ENCODE measurements around the gene LSM11. TPM values are rescaled to one million over a fixed set of nuclear protein-coding genes. Genes with fewer than 3 reads are reported as not detected.
A peak's percentile ranks its signal among the peaks of the same experiment; 100 is the strongest.

Gene LSM11
- total RNA-seq, 2 donors from 2014 or later = 4.1 to 8.1 TPM

DNA sequence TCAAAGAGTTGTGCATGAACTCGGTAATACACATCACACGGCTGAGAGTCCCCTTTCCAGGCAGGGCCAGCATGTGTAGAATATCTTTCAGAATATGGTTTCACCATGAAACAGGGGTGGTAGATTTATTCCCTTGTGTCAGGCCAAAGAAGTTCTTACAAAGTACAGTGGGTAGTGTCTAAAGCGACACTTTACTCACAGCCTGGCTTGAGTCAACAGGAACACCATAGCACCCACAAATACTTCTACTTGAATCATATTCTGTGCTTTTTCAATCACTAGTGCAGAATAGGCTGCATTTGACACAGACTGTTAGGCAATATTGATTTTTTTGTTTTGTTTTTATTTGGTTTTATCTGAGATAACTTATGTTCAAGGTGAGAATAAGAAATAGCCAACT lies 12.6 kb downstream of the LSM11 start:
- Histone ChIP-seq H3K4me1 (replicated peaks) (no peaks in the 10 kb centered on the region), H3K4me3 (no peak overlapping the region)
- intact Hi-C loops (cut with DNase I) = no loop called here

DNA sequence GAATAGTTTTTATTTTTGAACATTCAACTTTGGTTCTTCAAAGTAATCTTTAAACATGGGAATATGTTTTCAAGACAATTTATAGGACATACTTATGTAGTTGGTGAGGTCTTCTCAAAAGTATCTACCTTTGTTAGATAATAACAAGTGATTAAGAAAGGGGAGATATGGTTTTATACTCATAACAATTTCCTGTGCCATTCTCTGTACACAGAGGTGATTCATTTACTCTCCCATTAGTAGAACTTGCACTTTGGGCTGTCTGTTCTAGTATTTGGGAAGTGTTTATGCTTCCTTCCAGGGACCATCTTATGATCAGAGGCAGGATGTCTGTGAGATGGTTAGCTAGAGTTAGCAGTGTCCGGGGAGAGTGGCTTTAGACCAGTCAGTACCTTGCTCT lies 15.2 kb downstream of the LSM11 start:
- intact Hi-C loops (cut with DNase I) = no loop called here
- no peaks in the 10 kb centered on the region for H3K4me1 ChIP-seq (replicated peaks)
- H3K27ac ChIP-seq = no peak overlapping the region
- H3K36me3 ChIP-seq = no peaks in the 10 kb centered on the region
- TF ChIP-seq, protein P1, sequence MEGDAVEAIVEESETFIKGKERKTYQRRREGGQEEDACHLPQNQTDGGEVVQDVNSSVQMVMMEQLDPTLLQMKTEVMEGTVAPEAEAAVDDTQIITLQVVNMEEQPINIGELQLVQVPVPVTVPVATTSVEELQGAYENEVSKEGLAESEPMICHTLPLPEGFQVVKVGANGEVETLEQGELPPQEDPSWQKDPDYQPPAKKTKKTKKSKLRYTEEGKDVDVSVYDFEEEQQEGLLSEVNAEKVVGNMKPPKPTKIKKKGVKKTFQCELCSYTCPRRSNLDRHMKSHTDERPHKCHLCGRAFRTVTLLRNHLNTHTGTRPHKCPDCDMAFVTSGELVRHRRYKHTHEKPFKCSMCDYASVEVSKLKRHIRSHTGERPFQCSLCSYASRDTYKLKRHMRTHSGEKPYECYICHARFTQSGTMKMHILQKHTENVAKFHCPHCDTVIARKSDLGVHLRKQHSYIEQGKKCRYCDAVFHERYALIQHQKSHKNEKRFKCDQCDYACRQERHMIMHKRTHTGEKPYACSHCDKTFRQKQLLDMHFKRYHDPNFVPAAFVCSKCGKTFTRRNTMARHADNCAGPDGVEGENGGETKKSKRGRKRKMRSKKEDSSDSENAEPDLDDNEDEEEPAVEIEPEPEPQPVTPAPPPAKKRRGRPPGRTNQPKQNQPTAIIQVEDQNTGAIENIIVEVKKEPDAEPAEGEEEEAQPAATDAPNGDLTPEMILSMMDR (IDR thresholded peaks at IDR 0.05) = no peak
- no peak for TF ChIP-seq POLR2AphosphoS5 (IDR thresholded peaks at IDR 0.05)
- TF ChIP-seq POLR2A (IDR thresholded peaks at IDR 0.05) = no peak
- no peak for DNase-seq (ENCODE audit: low spot score)
- H3K9me3 ChIP-seq = no peaks in the 10 kb centered on the region
- WGBS = 83% methylated on average over 1 of the region's 1 CpG
- H3K27me3 ChIP-seq (replicated peaks; ENCODE audit: insufficient read depth) = no peaks in the 10 kb centered on the region
- H3K4me3 ChIP-seq = no peak overlapping the region

More for the DNA sequence above, 12.6 kb downstream of the LSM11 start:
- Histone ChIP-seq H3K27me3 (replicated peaks; ENCODE audit: insufficient read depth) (no peaks in the 10 kb centered on the region), H3K27ac (no peak overlapping the region), H3K9me3 (no peaks in the 10 kb centered on the region), H3K36me3 (no peaks in the 10 kb centered on the region)
- no peak for DNase-seq (ENCODE audit: low spot score)
- 93% methylated on average over 3 of the region's 3 CpGs for whole genome bisulfite sequencing
- TF ChIP-seq, protein P1 (IDR thresholded peaks at IDR 0.05) = no peak
- TF ChIP-seq POLR2AphosphoS5 (IDR thresholded peaks at IDR 0.05) (no peak), POLR2A (IDR thresholded peaks at IDR 0.05) (no peak)

DNA sequence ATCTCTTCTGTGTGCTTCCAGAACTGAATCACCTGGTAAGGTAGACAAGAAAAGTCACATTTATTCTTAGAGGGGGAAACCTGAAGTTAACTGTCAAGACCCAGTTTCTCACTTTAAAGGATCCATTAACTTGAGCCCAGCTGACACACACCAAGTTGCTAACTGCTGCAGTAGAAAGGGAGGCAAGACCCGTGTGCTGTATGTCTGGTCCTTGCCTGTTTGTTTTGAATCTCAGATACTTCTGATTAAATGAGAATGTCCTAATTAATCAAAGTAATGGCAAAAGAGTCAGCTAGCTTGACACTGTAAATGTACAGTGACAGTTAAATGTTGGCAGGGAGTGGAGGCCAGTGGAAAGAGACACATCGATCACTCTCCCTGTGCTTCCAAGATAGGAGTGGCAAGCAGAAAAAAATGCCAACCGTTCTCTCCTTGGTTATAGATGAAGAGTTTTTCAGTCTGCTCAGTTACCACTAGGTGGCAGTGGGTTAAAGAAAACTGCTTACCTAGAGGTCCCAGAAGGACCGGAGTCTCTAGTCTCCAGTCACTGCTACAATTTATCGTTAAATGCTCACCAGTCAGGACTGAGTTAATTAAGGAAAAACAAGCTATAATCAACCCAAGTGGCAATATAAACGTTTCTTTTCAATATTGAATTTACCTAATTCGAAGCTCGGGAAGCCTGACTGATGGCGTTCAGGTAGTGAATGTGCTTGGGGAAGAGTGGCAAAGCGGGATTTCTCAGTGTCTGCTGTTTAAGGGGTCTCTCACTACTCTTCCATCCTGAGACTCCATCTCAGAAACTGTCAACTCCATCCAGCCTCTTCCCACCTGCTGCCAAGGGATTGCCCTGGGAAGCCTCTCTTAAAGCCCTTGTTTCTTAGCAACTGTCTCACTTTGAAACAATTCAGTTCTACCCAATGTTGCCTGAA lies 18.4 kb downstream of the LSM11 start:
- intact Hi-C loops (cut with DNase I) = loop anchor here (10.0 kb wide), 1 partner anchor 1373 kb away; no protein-coding TSS in a partner anchor
- Histone ChIP-seq H3K4me1 (replicated peaks) (no peaks in the 10 kb centered on the region), H3K9me3 (no peaks in the 10 kb centered on the region), H3K27me3 (replicated peaks; ENCODE audit: insufficient read depth) (no peaks in the 10 kb centered on the region), H3K27ac (no peak overlapping the region), H3K4me3 (no peak overlapping the region), H3K36me3 (no peaks in the 10 kb centered on the region)
- peak; percentile 36 for DNase-seq (ENCODE audit: low spot score)
- 30% methylated on average over 10 of the region's 10 CpGs for WGBS
- TF ChIP-seq, protein P1 (IDR thresholded peaks at IDR 0.05) = peak; percentile 47 to 76 (median 66)
- TF ChIP-seq POLR2A (IDR thresholded peaks at IDR 0.05) = no peak

DNA sequence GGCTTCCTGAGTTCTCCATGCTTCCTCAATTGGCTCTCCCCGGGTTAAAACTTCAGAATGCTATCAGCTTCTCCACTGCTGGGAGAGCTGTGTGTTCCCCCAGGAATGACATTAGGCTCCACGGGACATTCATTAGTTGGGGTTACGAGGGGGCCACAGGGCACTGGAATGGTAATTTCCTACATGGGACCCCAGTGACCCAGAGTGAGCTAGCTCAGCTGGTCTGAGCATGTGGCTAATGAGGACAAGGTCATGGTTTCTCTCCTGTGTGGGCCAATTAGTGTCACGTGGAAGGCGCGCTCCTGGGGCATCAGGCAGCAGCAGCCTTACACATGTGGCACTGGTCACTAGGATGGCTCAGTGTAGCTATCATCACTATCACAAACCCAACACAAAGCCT lies 21.0 kb downstream of the LSM11 start:
- DNase-seq (ENCODE audit: low spot score) = no peak
- Histone ChIP-seq H3K27ac (no peak overlapping the region), H3K4me3 (no peak overlapping the region), H3K27me3 (replicated peaks; ENCODE audit: insufficient read depth) (no peaks in the 10 kb centered on the region), H3K36me3 (no peaks in the 10 kb centered on the region), H3K9me3 (no peaks in the 10 kb centered on the region), H3K4me1 (replicated peaks) (no peaks in the 10 kb centered on the region)
- TF ChIP-seq, protein P1 (IDR thresholded peaks at IDR 0.05) = no peak
- TF ChIP-seq POLR2AphosphoS5 (IDR thresholded peaks at IDR 0.05) = no peak
- TF ChIP-seq POLR2A (IDR thresholded peaks at IDR 0.05) = no peak
- intact Hi-C loops (cut with DNase I) = loop anchor here (10.0 kb wide), 1 partner anchor 1370 kb away; no protein-coding TSS in a partner anchor
- WGBS = 84% methylated on average over 6 of the region's 6 CpGs
